H1 (cell line): ENCODE data around the gene RNF26. TPM values are rescaled to one million over a fixed set of nuclear protein-coding genes. Genes with fewer than 3 reads are reported as not detected.

Experiments used
- CTCF ChIA-PET: fragments of 300-600 bp; sonication (Branson Sonifier 250); formaldehyde crosslinking; loops from one replicate; lab custom pipeline; 2021; ENCODE audit not compliant: partially characterized antibody; lab: Charles Lee
- POLR2A ChIA-PET: fragments of 300-600 bp; sonication (Branson Sonifier 250); formaldehyde crosslinking; loops from one replicate; lab custom pipeline; 2021; ENCODE audit warnings: inconsistent platforms; ENCODE audit not compliant: partially characterized antibody; lab: Charles Lee
- DNase-seq, 2 experiments: peaks; one replicate each; pipeline versions ENCODE4 v3.0.0 to v3.0.0-alpha.2; 2010 to 2022; ENCODE audit warnings: low spot score in 2 of 2, low read depth in 1 of 2, mixed read lengths in 1 of 2
- FAIRE-seq: peaks from 2 replicates; lab custom pipeline; 2011; peaks lifted over from hg19 to GRCh38; lab: Jason Lieb, UNC
- H2AFZ ChIP-seq: 2 replicates; pipeline ENCODE4 v1.8.1; 2012; ENCODE audit warnings: low read length, inconsistent platforms
- H2AK5ac ChIP-seq: 2 replicates; pipeline ENCODE4 v1.6.1; 2013; ENCODE audit warnings: low read depth, low read length
- H2BK120ac ChIP-seq: replicated peaks from 2 replicates; pipeline ENCODE3; 2013; ENCODE audit warnings: low read depth, low read length, inconsistent platforms
- H2BK12ac ChIP-seq: 2 replicates; pipeline ENCODE4 v1.6.1; 2013; ENCODE audit warnings: low read depth, low read length
- H2BK15ac ChIP-seq: 2 replicates; pipeline ENCODE4 v1.6.1; 2013; ENCODE audit warnings: low read length
- H2BK20ac ChIP-seq: 2 replicates; pipeline ENCODE4 v1.6.1; 2013; ENCODE audit warnings: low read length
- H2BK5ac ChIP-seq: 2 replicates; pipeline ENCODE4 v1.6.1; 2013; ENCODE audit warnings: low read depth, low read length
- H3K14ac ChIP-seq: 2 replicates; pipeline ENCODE4 v1.6.1; 2013; ENCODE audit warnings: inconsistent platforms; ENCODE audit not compliant: insufficient read length
- H3K18ac ChIP-seq: 2 replicates; pipeline ENCODE4 v1.6.1; 2013; ENCODE audit warnings: low read length; ENCODE audit errors: extremely low read depth
- H3K23ac ChIP-seq: 2 replicates; pipeline ENCODE4 v1.6.1; 2013; ENCODE audit warnings: inconsistent platforms; ENCODE audit not compliant: insufficient read length
- H3K23me2 ChIP-seq: 2 replicates; pipeline ENCODE4 v1.6.1; 2013; ENCODE audit warnings: low read depth, low read length
- H3K27ac ChIP-seq: 2 replicates; pipeline ENCODE4 v1.6.1; 2011; ENCODE audit warnings: low read depth, low read length, inconsistent platforms
- H3K27me3 ChIP-seq, 4 experiments: replicated peaks in 1 of 4; 1 replicate in 1 of 4; 2 replicates in 3 of 4; pipeline versions ENCODE4 v1.6.1 to v1.8.1; 2011 to 2013; ENCODE audit warnings: low read length in 3 of 4, mild to moderate bottlenecking in 3 of 4, inconsistent platforms in 2 of 4, mixed read lengths in 2 of 4, moderate library complexity in 1 of 4; ENCODE audit not compliant: control insufficient read depth in 3 of 4, insufficient read depth in 3 of 4; ENCODE audit errors: extremely low read depth in 1 of 4
- H3K36me3 ChIP-seq, 4 experiments: 2 replicates each; pipeline versions ENCODE4 v1.6.1 to v1.8.1; 2011 to 2013; ENCODE audit warnings: mild to moderate bottlenecking in 4 of 4, low read length in 3 of 4, moderate library complexity in 2 of 4, control low read depth in 1 of 4, inconsistent platforms in 1 of 4; ENCODE audit not compliant: insufficient read depth in 4 of 4, control insufficient read depth in 2 of 4
- H3K4ac ChIP-seq: replicated peaks from 2 replicates; pipeline ENCODE3; 2013; ENCODE audit warnings: low read length, low read depth, mixed read lengths, inconsistent platforms; ENCODE audit not compliant: insufficient read length
- H3K4me1 ChIP-seq, 4 experiments: replicated peaks in 1 of 4; 1 replicate in 1 of 4; 2 replicates in 3 of 4; pipeline versions ENCODE4 v1.6.1 to v1.8.1; 2011 to 2013; ENCODE audit warnings: low read length in 3 of 4, inconsistent platforms in 2 of 4, mixed read lengths in 1 of 4; ENCODE audit not compliant: insufficient read depth in 4 of 4, control insufficient read depth in 3 of 4
- H3K4me2 ChIP-seq, 2 experiments: 2 replicates each; pipeline versions ENCODE4 v1.6.1 to v1.8.1; 2011 to 2013; ENCODE audit warnings: low read depth in 2 of 2, low read length in 2 of 2, control low read depth in 1 of 2, inconsistent platforms in 1 of 2, mild to moderate bottlenecking in 1 of 2; ENCODE audit not compliant: insufficient read depth in 1 of 2
- H3K4me3 ChIP-seq, 4 experiments: fragments of 200-600, 300-600 bp in 1 of 4; sonication (generic), shearing (Covaris generic), sonication (Bioruptor Twin) in 1 of 4; 2 replicates each; pipeline versions ENCODE4 v1.5.1 to v1.8.1; 2011 to 2016; ENCODE audit warnings: low read length in 4 of 4, low read depth in 3 of 4, control low read depth in 2 of 4, inconsistent platforms in 2 of 4, mild to moderate bottlenecking in 2 of 4, mixed read lengths in 1 of 4, moderate library complexity in 1 of 4; ENCODE audit not compliant: insufficient read depth in 2 of 4; ENCODE audit errors: extremely low read depth in 1 of 4
- H3K56ac ChIP-seq: replicated peaks from 2 replicates; pipeline ENCODE3; 2013; ENCODE audit warnings: low read depth, mild to moderate bottlenecking, mixed read lengths, low read length, inconsistent platforms; ENCODE audit not compliant: insufficient read length
- H3K79me1 ChIP-seq: 2 replicates; pipeline ENCODE4 v1.6.1; 2013; ENCODE audit warnings: low read depth, low read length, control low read depth
- H3K79me2 ChIP-seq, 2 experiments: 2 replicates each; pipeline versions ENCODE4 v1.6.1 to v1.8.1; 2012 to 2013; ENCODE audit warnings: low read length in 2 of 2, mild to moderate bottlenecking in 2 of 2, inconsistent platforms in 1 of 2; ENCODE audit not compliant: insufficient read depth in 2 of 2, control insufficient read depth in 1 of 2
- H3K9ac ChIP-seq, 4 experiments: replicated peaks in 1 of 4; 1 replicate in 1 of 4; 2 replicates in 3 of 4; pipeline versions ENCODE4 v1.6.1 to v1.8.1; 2011 to 2013; ENCODE audit warnings: low read depth in 3 of 4, low read length in 3 of 4, control low read depth in 2 of 4, mild to moderate bottlenecking in 2 of 4, moderate library complexity in 2 of 4, inconsistent platforms in 1 of 4; ENCODE audit errors: extremely low read depth in 1 of 4
- H3K9me3 ChIP-seq, 2 experiments: 2 replicates each; pipeline versions ENCODE4 v1.6.1 to v1.8.1; 2012 to 2013; ENCODE audit warnings: mild to moderate bottlenecking in 2 of 2, moderate library complexity in 2 of 2, control low read depth in 1 of 2, inconsistent platforms in 1 of 2, low read depth in 1 of 2, low read length in 1 of 2, mixed read lengths in 1 of 2; ENCODE audit not compliant: insufficient read depth in 2 of 2
- H4K20me1 ChIP-seq, 2 experiments: replicated peaks in 1 of 2; 2 replicates each; pipeline versions ENCODE3 to v1.8.1; 2011 to 2013; ENCODE audit warnings: inconsistent platforms in 2 of 2, low read length in 2 of 2, mild to moderate bottlenecking in 1 of 2; ENCODE audit not compliant: insufficient read depth in 2 of 2, control insufficient read depth in 1 of 2
- H4K5ac ChIP-seq: 2 replicates; pipeline ENCODE4 v1.6.1; 2013; ENCODE audit warnings: low read length, low read depth, mixed read lengths, inconsistent platforms; ENCODE audit not compliant: insufficient read length
- H4K8ac ChIP-seq: 2 replicates; pipeline ENCODE4 v1.8.0; 2013; ENCODE audit warnings: mild to moderate bottlenecking, moderate library complexity, low read length, inconsistent platforms; ENCODE audit not compliant: insufficient read depth; ENCODE audit errors: extremely low read depth
- H4K91ac ChIP-seq: replicated peaks from 2 replicates; pipeline ENCODE3; 2013; ENCODE audit warnings: low read length, mixed read lengths, inconsistent platforms; ENCODE audit not compliant: insufficient read length
- CTBP2 ChIP-seq: IDR thresholded peaks from 2 replicates; pipeline ENCODE4 v1.7.0; 2011; ENCODE audit warnings: borderline replicate concordance, mild to moderate bottlenecking, moderate library complexity, mixed read lengths, low read length; ENCODE audit not compliant: insufficient read depth, insufficient read length
- HDAC2 ChIP-seq, 2 experiments: fragments of 300-600 bp in 1 of 2; sonication (generic) in 1 of 2; IDR thresholded peaks; 2 replicates each; pipeline ENCODE4 v1.6.1; 2011 to 2012; ENCODE audit warnings: low read depth in 2 of 2, low read length in 2 of 2, mild to moderate bottlenecking in 2 of 2, moderate library complexity in 2 of 2, borderline replicate concordance in 1 of 2, inconsistent platforms in 1 of 2
- JUND ChIP-seq: IDR thresholded peaks from 2 replicates; pipeline ENCODE4 v1.6.1; 2011; ENCODE audit warnings: mild to moderate bottlenecking, improper control_type of control experiment, low read length
- SIN3A ChIP-seq, 2 experiments: IDR thresholded peaks in 1 of 2; conservative IDR thresholded peaks in 1 of 2; 2 replicates each; pipeline ENCODE4 v1.6.1; 2011 to 2012; ENCODE audit warnings: low read length in 2 of 2, improper control_type of control experiment in 1 of 2, low read depth in 1 of 2, mild to moderate bottlenecking in 1 of 2
- TEAD4 ChIP-seq: IDR thresholded peaks from 2 replicates; pipeline ENCODE4 v1.6.1; 2012; ENCODE audit warnings: low read depth, low read length, inconsistent platforms, mixed read lengths
- WGBS, 2 experiments: shearing (Covaris generic) in 1 of 2; methylation state at CpG; one replicate each; pipeline versions ENCODE4 v1.1.6 to v1.1.7; 2013 to 2015; ENCODE audit warnings: low lambda C conversion rate in 2 of 2, mixed read lengths in 2 of 2, inconsistent platforms in 1 of 2, low coverage in 1 of 2, missing lambda C conversion rate in 1 of 2; ENCODE audit not compliant: insufficient replicate concordance in 2 of 2, insufficient coverage in 1 of 2, insufficient read length in 1 of 2; ENCODE audit errors: extremely low coverage in 1 of 2, missing lambda C conversion rate in 1 of 2; 5-methylcytosine and 5-hydroxymethylcytosine counted together
- polyA plus RNA-seq, 7 experiments: library from polyadenylated mRNA; depleted of rRNA in 3 of 7; stranded (reverse) in 5 of 7; unstranded in 2 of 7; fragments of >200 nt in 5 of 7; fragments of 200-250 nt in 2 of 7; gene quantifications; 1 replicate in 5 of 7; 2 replicates in 1 of 7; 4 replicates in 1 of 7; pipeline versions ENCODE4 v1.2.1 to v1.2.3, GENCODE V29; 2011 to 2013; ENCODE audit warnings: missing spikeins in 2 of 7, mixed read lengths in 2 of 7
- total RNA-seq: library from RNA; stranded (reverse); fragmentation: NEBNext Ultra II Directional; extraction: Animal tissue kit (Norgen Biotek cat#: 25700); gene quantifications from 2 replicates; pipeline ENCODE4 v1.2.1, GENCODE V29; 2021
- TF ChIP-seq, protein P1 (sequence below): IDR thresholded peaks from 2 replicates; pipeline ENCODE4 v1.6.1; 2012; ENCODE audit warnings: inconsistent platforms

RNF26 gene
- total and polyA plus RNA-seq, 2 of the 8 experiments (the other 6 are each of a cell fraction or from before 2014, with no cell fraction given), result 82.7 to 84.0 TPM

GRCh38 chr11:119361056-119361787, 26.9 kb downstream of the RNF26 start:
- H3K4me3 ChIP-seq, result peak overlapping the region in 3 of 4 experiments; percentile 9 to 28 (median 27); a peak in 3 of 8 replicates
- no peaks in the 10 kb centered on the region; the same call in 1 of the 2 replicates for H3K79me1 ChIP-seq
- H3K23ac ChIP-seq, result no peak overlapping the region
- H4K8ac ChIP-seq, result no peak overlapping the region
- H3K4me2 ChIP-seq, result peak overlapping the region; percentile 62 to 71
- H2BK20ac ChIP-seq, result no peak overlapping the region
- no peaks in the 10 kb centered on the region; a peak in 1 of 4 replicates for H3K9me3 ChIP-seq
- ChIA-PET CTCF (interaction anchor here (0.6 to 10.9 kb wide), 18 partner anchors 8 to 207 kb away, joined by 3 to 474 read pairs (median 3); partner anchors contain the start of genes C1QTNF5, RNF26 and USP2), POLR2A (interaction anchor here (0.6 to 3.7 kb wide), 8 partner anchors 9 to 114 kb away, joined by 3 to 32 read pairs (median 5); partner anchors contain the start of gene USP2)
- peak; percentile 99 for FAIRE-seq
- no peak overlapping the region for H2AFZ ChIP-seq
- H3K36me3 ChIP-seq, result peaks cover 0 to 6% (median 5%) of the 10 kb centered on the region in 4 experiments; a peak in 3 of 8 replicates
- peaks cover 18 to 36% (median 31%) of the 10 kb centered on the region in 4 experiments for H3K27me3 ChIP-seq
- H3K9ac ChIP-seq, result no peak overlapping the region; a peak in 1 of 7 replicates
- no peak overlapping the region; the same call in 1 of the 2 replicates for H3K18ac ChIP-seq
- H3K79me2 ChIP-seq, result no peaks in the 10 kb centered on the region
- no peak overlapping the region for H2AK5ac ChIP-seq
- H2BK12ac ChIP-seq, result no peak overlapping the region
- H2BK120ac ChIP-seq, result no peak overlapping the region
- H2BK5ac ChIP-seq, result no peak overlapping the region
- no peak overlapping the region for H3K27ac ChIP-seq
- no peak overlapping the region for H3K56ac ChIP-seq
- no peak overlapping the region for H3K4ac ChIP-seq
- peaks cover 4 to 21% of the 10 kb centered on the region in 2 experiments for H4K20me1 ChIP-seq
- no peak for DNase-seq
- H4K5ac ChIP-seq, result no peak overlapping the region
- H3K14ac ChIP-seq, result no peak overlapping the region
- WGBS, 2 experiments, result 10% methylated on average over 8 of the region's 8 CpGs; no CpG with 5 or more reads in 1 of the 2 experiments
- H4K91ac ChIP-seq, result no peak overlapping the region
- H3K23me2 ChIP-seq, result peaks cover 6% of the 10 kb centered on the region
- peaks cover 12 to 25% (median 20%) of the 10 kb centered on the region in 4 experiments for H3K4me1 ChIP-seq
- no peak overlapping the region for H2BK15ac ChIP-seq
- peak; percentile 74 for TF ChIP-seq TEAD4
- TF ChIP-seq CTBP2, result peak; percentile 89
- TF ChIP-seq SIN3A (conservative IDR thresholded peaks at IDR 0.05 in 1 of 2, IDR thresholded peaks at IDR 0.05 in 1 of 2; ENCODE audit: low read depth in 1 of 2, low read length in 2 of 2), result peak; percentile 81 to 89; a peak in 3 of 4 replicates
- no peak for TF ChIP-seq HDAC2 (IDR thresholded peaks at IDR 0.05; ENCODE audit: borderline replicate concordance in 1 of 2, low read depth in 2 of 2, low read length in 2 of 2)
- TF ChIP-seq JUND, result peak; percentile 64; the same call in 1 of the 2 replicates
- TF ChIP-seq, protein P1, sequence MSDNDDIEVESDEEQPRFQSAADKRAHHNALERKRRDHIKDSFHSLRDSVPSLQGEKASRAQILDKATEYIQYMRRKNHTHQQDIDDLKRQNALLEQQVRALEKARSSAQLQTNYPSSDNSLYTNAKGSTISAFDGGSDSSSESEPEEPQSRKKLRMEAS, result peak; percentile 73
